ENCODE results near the gene RBBP7. TPM values are rescaled to one million over a fixed set of nuclear protein-coding genes. Genes with fewer than 3 reads are reported as not detected.

The RBBP7 gene
- total and polyA plus RNA-seq, 2 donors from 2014 or later, result 95.2 to 112 TPM

GRCh38 chrX:16807976-16808542 lies 62.1 kb downstream of the RBBP7 start:
- Histone ChIP-seq H3K27ac (ENCODE audit: low read depth in 2 of 2, low read length in 2 of 2) (peak overlapping the region; percentile 7 to 53), H3K4me3 (ENCODE audit: low read length in 3 of 3) (peak overlapping the region; percentile 4 to 61 (median 37)), H3K4me1 (ENCODE audit: control insufficient read depth in 2 of 3, insufficient read depth in 2 of 3, low read depth in 1 of 3, low read length in 3 of 3) (peaks cover 0 to 11% (median 0%) of the 10 kb centered on the region in 3 donors), H3K9ac (ENCODE audit: low read length in 3 of 3) (no peak overlapping the region), H3K27me3 (ENCODE audit: control insufficient read depth, insufficient read depth, low read length) (no peaks in the 10 kb centered on the region), H3K36me3 (ENCODE audit: control insufficient read depth in 2 of 3, insufficient read depth in 3 of 3, low read length in 3 of 3) (no peaks in the 10 kb centered on the region), H3K9me3 (ENCODE audit: control insufficient read depth in 2 of 3, insufficient read depth in 1 of 3, low read length in 3 of 3) (no peaks in the 10 kb centered on the region)
- no peak for TF ChIP-seq CTCF (IDR thresholded peaks at IDR 0.05; ENCODE audit: borderline replicate concordance, extremely low read depth, insufficient read depth)
- no peak for DNase-seq
- intact Hi-C loops (cut with DNase I), result no loop called here
- FAIRE-seq, result no peak

- DNase-seq, result no peak
- Histone ChIP-seq H3K27ac (ENCODE audit: low read depth in 2 of 2, low read length in 2 of 2) (peak overlapping the region in 1 of 2 donors; percentile 53), H3K9ac (ENCODE audit: low read length in 3 of 3) (no peak overlapping the region), H3K27me3 (ENCODE audit: control insufficient read depth, insufficient read depth, low read length) (no peaks in the 10 kb centered on the region), H3K4me1 (ENCODE audit: control insufficient read depth in 2 of 3, insufficient read depth in 2 of 3, low read depth in 1 of 3, low read length in 3 of 3) (peaks cover 0 to 11% (median 0%) of the 10 kb centered on the region in 3 donors), H3K36me3 (ENCODE audit: control insufficient read depth in 2 of 3, insufficient read depth in 3 of 3, low read length in 3 of 3) (no peaks in the 10 kb centered on the region), H3K4me3 (ENCODE audit: low read length in 3 of 3) (peak overlapping the region in 1 of 3 donors; percentile 37), H3K9me3 (ENCODE audit: control insufficient read depth in 2 of 3, insufficient read depth in 1 of 3, low read length in 3 of 3) (no peaks in the 10 kb centered on the region)
- intact Hi-C loops (cut with DNase I), result no loop called here
- TF ChIP-seq CTCF (IDR thresholded peaks at IDR 0.05; ENCODE audit: borderline replicate concordance, extremely low read depth, insufficient read depth), result peak; percentile 7
- no peak for FAIRE-seq
Measured at GRCh38 chrX:16807548-16807947, 62.6 kb downstream of the RBBP7 start.

- Histone ChIP-seq H3K27me3 (ENCODE audit: control insufficient read depth, insufficient read depth, low read length) (no peaks in the 10 kb centered on the region), H3K36me3 (ENCODE audit: control insufficient read depth in 2 of 3, insufficient read depth in 3 of 3, low read length in 3 of 3) (no peaks in the 10 kb centered on the region), H3K9me3 (ENCODE audit: control insufficient read depth in 2 of 3, insufficient read depth in 1 of 3, low read length in 3 of 3) (no peaks in the 10 kb centered on the region), H3K4me1 (ENCODE audit: control insufficient read depth in 2 of 3, insufficient read depth in 2 of 3, low read depth in 1 of 3, low read length in 3 of 3) (peaks cover 0 to 11% (median 0%) of the 10 kb centered on the region in 3 donors), H3K9ac (ENCODE audit: low read length in 3 of 3) (no peak overlapping the region), H3K27ac (ENCODE audit: low read depth in 2 of 2, low read length in 2 of 2) (no peak overlapping the region), H3K4me3 (ENCODE audit: low read length in 3 of 3) (no peak overlapping the region)
- FAIRE-seq (no peak), DNase-seq (no peak)
- TF ChIP-seq CTCF (IDR thresholded peaks at IDR 0.05; ENCODE audit: borderline replicate concordance, extremely low read depth, insufficient read depth), result no peak
- intact Hi-C loops (cut with DNase I), result no loop called here
Measured at GRCh38 chrX:16804923-16805464, 65.2 kb downstream of the RBBP7 start.

All from kidney (tissue), 14 donors.